Measurements from ENCODE around the gene GAPVD1. TPM values are rescaled to one million over a fixed set of nuclear protein-coding genes. Genes with fewer than 3 reads are reported as not detected.

Gene GAPVD1
- total RNA-seq = 10 to 100 TPM; 59.5 to 76.9 TPM

GRCh38 chr9:125261501-125262293 is at the start of gene GAPVD1:
Gene GAPVD1, plus strand, starts transcription at chr9:125261826. Its CDS starts 37,096 bp downstream, at chr9:125298922.

DNA sequence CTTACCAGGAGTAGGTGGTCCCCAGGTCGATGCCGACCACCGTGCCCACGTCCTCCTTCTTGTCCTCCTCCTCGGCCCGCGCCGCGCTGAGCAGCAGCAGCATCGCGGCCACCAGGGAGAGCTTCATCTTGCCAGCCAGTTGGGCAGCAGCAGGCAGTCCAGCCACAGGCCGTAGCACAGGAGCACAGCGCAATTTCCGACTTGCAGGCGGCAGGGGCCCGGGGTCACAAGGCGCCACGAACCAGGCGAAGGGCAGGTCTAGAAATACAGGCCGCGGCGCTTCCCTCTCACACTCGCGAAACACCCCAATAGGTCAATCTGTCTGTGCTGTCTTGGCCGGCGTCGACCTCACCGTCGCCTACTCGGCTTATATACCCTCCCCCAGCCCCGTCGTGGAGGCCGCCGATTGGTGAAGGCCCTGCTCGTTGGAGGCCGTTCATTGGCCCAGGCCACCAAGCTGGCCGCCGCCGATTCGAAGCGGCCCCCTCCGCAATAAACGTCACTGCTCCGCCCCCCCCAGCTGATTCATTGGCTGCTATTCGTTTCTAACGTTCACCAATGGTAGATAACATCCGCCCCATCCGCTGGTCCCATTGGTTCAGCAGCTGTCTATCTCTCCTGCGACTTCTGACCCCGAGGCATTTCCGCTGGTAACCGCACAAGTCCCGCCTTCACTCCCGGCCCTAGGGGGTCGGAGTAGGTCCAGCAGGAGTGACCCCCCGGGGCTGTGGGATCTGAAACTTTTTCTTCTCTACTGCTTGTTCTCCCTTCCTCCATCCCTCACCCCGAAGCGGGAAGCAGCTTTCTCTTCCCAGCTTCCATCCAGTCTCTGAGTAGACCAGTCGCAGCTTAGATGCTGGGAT is 20.4 kb upstream of the GAPVD1 start, which contains the start of gene HSPA5:
HSPA5 (minus strand) TSS at position 344 of the 863 bp plus-strand sequence; CDS start at position 127, 217 bp downstream.

Small RNA genes within 50 kb of the gene (small RNA-seq; reads per million reads assigned to genes)
- gene AL354710.1 = 0 reads per million in 2 donors
- 0 to 0.04 reads per million in 2 donors for gene RNU6-1020P

Other genes starting within 250 kb of the GAPVD1 start
- 1 to 10 TPM; 4.0 to 5.5 TPM for gene SCAI, start 118.3 kb upstream of the GAPVD1 start, total RNA-seq
- gene PPP6C, start 72.0 kb upstream of the GAPVD1 start, total RNA-seq = 10 to 100 TPM; 33.4 to 43.6 TPM
- gene RABEPK, start 61.3 kb upstream of the GAPVD1 start, total RNA-seq = 10 to 100 TPM; 17.2 to 35.0 TPM
- gene HSPA5, start 20.5 kb upstream of the GAPVD1 start, total RNA-seq = 100 to 1,000 TPM in 1 of 2 donors, 10 to 100 TPM in 1; 65.7 to 121 TPM